ENCODE results near the gene PPP1R12A.

PPP1R12A gene

DNA sequence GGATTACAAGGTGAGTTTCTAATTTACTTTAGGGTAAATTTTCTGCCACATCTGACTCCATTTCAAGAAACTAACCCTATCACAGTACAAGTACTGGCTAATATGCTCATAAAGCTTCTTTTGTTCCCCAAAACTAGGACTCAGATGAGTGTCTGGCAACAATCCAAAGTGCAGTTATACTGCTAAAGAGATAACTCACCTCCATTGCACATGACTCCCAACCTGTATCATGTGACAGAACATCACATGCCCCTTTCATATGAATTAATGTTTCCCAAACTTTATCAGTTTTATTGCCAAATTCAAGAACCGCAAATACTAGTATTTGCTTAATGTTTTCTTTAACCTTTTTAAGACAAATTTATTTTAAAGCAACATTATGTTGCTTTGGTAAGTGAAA is 3.9 kb upstream of the PPP1R12A start:
- DNase-seq, result no peak
- intact Hi-C loops (cut with DNase I), result loop anchor here (10.0 kb wide), 2 partner anchors 104 to 246 kb away; no protein-coding TSS in a partner anchor

DNA sequence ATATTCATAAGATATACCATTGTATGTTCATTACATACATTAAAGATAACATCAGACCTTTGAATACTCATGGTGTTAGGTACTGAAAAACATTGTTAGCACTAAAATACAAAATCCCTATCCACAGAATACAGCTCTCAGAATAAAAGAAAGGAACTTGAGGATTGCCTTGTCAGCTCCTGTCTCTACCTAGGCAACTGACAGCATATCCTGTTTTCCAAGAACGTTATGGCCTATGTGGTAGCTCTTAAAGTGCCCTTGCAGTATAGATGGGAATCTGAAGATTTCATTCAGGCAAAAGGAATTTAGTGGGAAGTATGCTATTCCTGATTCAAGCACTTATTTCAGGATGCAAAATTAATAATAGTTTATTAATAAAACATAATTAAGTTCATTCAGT is 1.8 kb upstream of the PPP1R12A start:
- DNase-seq, result no peak
- intact Hi-C loops (cut with DNase I), result loop anchor here (10.0 kb wide), 2 partner anchors 102 to 248 kb away; no protein-coding TSS in a partner anchor

DNA sequence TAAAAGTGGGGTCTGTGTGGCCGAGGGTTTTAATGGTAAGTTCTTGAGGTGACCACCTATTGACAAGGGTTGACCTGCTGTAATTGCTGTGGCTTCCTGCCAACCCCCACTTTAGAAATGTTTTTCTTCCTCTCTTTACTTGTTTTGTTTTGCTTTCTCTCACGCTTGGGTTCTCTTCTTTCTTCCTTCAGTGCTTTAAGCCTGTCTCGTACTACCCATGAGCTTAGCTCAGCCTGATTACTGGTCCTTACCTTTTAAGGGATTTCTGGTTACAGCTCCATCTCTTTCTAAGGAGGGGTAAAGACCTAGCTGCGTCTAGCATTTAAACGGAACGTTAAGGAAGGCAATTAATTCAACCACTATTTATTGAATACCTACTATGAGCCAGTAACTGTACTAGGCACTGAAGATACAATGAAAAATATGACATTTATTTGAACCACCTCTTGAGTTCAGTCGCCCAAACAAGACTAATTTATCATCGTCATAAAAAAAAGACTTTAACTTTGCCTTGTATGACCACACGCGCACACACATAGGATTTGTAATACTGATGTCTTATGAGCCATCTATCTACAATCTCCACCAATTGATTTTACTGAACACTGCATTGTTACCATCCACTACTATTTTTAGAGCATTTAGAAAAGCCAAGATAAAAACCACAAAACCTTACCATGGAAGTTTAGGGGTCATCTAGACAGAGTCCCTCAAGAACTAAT is 888 bp upstream of the PPP1R12A start:
- DNase-seq, result no peak
- intact Hi-C loops (cut with DNase I), result loop anchor here (10.0 kb wide), 2 partner anchors 101 to 249 kb away; no protein-coding TSS in a partner anchor

DNA sequence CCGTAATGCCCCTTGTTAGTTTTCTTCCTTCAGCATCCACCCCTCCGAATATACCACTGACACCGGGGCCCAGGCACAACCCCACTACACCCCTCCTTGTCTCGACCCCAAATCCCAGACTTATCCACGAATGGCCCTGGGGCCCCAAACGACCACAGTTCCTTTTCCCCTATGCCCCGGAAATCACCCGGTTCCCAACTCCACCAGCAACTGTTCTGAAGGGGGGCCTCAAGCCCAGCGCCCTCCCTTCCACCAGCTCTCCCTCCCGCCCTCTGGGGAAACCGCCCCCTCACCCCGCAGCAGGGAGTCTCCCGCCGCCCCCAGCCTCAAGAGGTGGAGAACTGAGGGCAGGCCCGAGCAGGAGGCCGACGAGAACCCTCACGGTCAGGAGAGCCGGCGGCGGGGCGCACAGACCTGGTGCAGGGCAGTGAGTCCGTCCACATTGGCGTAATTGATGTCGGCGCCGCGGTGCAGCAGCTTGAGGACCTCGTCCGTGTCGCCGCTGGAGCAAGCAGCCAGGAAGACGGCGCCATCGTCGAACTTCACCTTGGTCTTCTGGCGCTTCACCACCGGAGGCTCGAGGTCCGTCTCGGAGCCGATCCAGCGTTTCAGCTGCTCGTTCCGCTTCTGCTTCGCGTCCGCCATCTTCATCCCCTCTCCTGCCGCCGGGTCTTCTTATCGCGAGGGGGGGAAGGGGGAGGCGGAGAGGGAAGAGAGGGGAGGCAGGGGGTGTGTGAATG is 446 bp downstream of the PPP1R12A start:
- DNase-seq, result peak; percentile 26 to 90 (median 46)
- intact Hi-C loops (cut with DNase I), result loop anchor here (10.0 kb wide), 2 partner anchors 100 to 250 kb away; no protein-coding TSS in a partner anchor

DNA sequence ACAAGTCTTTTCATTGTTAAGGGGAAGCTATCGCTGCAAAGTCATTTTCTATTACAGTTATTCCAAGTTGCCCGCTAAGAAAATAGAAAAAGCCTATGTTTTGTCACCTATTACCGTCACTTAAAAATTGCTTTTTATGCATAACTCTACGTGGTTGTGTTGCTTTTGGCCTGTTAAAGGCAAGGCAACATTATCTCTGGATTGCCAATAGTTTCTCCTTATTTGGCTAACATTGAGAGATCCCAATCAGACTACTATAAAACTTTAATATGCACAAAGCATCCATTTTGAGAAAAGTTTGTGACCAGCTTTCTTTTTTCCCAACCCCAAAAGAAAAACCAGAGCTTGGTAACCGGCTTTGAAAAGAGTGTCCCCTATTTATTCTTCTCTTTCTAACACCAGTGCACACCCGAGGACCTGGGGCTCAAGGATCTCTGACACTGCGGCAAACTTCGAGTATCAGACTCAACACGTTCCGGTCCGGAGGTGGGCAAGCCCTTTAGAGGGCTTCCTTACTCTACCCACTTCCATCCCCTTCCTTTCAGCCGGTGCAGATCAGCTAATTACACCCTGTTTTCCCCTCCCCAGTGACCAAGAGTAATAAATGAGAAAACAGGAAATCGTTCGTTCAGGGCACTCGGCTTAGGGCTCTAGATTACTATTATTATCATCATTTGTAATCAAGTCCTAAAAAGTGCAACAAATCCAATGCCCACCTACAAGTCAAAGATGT is 1.2 kb downstream of the PPP1R12A start:
- DNase-seq, result no peak
- intact Hi-C loops (cut with DNase I), result loop anchor here (10.0 kb wide), 2 partner anchors 99 to 251 kb away; no protein-coding TSS in a partner anchor

DNA sequence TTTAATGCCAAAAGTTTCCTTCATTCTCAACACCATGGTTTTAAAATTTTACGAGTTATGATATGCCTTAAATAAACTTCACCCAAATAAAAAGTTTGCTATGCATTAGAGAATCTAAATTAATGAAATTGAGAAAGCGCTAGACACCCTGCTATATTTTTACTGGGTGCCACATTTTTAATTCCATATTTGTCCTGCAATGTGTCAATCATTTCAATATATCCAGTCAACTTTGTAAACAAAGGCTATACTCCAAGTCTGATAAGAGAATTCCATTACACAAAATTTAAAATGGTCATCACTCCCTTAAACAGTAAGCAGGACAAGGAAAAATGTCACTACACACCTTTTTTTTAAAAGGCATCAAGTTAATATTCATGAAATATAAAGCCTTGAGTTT is 1.9 kb downstream of the PPP1R12A start:
- intact Hi-C loops (cut with DNase I), result loop anchor here (10.0 kb wide), 2 partner anchors 98 to 252 kb away; no protein-coding TSS in a partner anchor
- DNase-seq, result no peak

DNA sequence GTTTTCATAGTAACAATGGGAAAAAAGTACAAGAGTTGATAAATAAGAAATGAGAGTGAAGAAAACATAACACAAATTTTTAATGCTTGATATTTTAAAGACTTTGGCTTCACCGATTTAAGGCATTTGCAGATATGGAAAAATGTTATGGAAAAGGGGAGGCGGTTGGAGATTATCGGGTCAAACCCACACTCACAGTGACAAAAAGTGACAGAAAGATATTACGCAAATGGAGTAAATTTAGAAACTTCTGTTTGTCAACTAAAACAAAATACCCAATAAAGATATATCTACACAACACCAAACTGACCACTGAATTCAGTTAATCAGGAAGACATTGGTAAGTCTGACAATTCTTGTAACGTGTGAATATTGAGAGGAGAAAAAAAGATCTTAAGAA is 2.5 kb downstream of the PPP1R12A start:
- intact Hi-C loops (cut with DNase I), result loop anchor here (10.0 kb wide), 2 partner anchors 98 to 252 kb away; no protein-coding TSS in a partner anchor
- DNase-seq, result no peak

DNA sequence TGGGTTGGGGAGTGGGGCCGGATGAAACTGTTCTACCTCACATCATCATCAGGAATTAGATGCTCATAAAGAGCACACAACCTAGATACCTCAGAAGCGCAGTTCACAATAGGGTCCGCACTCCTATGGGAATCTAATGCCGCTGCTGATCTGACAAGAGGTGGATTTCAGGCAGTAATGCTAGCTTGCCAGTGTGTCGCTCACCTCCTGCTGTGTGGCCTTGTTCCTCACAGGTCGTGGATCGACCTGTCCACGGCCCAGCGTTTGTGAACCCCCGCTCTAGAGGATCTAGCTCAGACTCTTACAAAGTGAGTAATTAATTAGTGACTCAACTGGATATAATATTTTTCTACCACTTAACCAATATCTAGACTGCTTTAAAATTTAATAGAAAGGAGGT is 5.8 kb downstream of the PPP1R12A start:
- intact Hi-C loops (cut with DNase I), result no loop called here

DNA sequence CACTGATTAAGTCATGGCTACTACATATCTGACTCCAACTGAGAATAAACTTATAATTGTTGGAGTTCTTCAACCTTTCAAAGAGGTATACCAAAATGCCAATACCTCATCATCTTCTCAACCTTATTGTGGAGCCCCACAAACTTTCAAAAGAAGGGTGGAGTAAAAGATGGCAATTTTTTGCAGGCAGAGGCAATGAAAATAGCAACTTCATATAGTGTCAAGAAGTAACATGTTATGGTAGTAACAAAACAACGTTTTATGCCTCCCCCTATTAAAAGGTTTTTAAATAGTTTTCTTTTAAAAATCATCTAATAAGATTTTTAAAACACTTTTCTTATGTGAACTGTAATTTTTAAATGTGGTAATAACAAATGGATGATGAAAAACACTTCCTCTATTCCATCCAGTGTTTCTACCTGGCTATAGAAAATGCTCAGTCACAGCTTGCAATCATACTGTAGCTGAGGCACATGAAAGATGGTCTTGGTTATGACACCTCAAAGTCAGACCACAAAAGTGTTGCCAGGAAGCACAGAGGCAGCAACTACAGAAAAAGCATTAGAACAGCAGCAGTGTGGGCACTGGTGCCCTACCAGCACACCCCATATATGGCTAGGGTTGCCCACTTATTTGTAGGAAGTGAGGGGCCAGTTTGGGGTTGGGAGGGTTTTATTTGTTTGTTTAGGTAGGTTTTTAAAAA is 7.0 kb downstream of the PPP1R12A start:
- intact Hi-C loops (cut with DNase I), result no loop called here
- no peak for DNase-seq

More for the DNA sequence above, 5.8 kb downstream of the PPP1R12A start:
- DNase-seq, result peak in 1 of 10 donors; percentile 64

DNA sequence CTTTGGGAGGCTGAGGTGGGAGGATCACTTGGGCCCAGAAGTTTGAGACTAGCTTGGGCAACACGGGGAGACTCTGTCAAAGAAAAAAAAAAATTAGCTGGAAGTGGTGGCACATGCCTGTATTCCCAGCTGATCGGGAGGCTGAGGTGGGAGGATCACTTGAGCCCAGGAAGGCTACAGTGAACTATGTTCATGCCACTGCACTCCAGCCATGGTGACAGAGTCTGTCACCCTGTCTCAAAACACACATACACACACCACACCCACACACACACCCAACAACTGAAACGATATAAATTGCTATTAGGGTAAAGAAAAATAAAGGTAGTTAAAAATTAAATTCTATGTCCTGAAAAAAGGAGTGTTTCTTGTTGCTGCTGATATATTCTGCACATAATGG is 7.9 kb downstream of the PPP1R12A start:
- intact Hi-C loops (cut with DNase I), result no loop called here
- DNase-seq, result no peak

DNA sequence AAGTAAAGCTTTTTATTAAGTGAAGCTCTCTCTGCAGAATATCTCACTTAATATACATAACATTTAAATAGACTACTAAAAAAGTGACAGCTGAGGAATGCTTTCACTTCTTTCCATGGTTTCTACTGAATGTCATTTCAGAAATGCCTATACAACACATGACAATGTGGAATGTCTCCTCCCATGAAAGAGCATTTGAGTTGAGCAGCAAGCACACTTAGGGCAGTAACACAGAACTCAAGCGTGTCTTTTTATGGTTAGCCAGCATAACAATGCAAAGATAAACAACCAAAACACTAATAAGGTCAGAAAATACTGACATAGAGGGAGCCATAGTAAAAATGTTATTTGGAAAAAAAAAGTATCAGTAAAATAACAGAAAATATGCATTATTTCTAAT is 9.4 kb downstream of the PPP1R12A start:
- no peak for DNase-seq
- intact Hi-C loops (cut with DNase I), result no loop called here

DNA sequence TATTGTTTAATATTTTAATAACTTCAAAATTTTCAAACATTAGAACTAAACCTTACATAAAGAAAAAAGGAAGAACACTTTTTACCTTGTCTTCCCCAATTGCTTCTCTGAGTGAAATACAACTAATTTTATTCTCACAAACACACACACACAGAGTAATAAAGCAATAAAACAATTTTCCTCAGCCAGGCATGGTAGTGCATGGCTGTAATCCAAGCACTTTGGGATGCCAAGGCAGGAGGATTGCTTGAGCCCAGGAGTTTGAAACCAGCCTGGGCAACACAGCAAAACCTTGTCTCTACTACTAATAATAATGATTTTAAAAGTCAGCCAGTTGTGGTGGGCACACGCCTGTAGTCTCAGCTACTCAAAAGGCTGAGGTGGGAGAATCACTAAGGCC is 13.1 kb downstream of the PPP1R12A start:
- no peak for DNase-seq
- intact Hi-C loops (cut with DNase I), result no loop called here

DNA sequence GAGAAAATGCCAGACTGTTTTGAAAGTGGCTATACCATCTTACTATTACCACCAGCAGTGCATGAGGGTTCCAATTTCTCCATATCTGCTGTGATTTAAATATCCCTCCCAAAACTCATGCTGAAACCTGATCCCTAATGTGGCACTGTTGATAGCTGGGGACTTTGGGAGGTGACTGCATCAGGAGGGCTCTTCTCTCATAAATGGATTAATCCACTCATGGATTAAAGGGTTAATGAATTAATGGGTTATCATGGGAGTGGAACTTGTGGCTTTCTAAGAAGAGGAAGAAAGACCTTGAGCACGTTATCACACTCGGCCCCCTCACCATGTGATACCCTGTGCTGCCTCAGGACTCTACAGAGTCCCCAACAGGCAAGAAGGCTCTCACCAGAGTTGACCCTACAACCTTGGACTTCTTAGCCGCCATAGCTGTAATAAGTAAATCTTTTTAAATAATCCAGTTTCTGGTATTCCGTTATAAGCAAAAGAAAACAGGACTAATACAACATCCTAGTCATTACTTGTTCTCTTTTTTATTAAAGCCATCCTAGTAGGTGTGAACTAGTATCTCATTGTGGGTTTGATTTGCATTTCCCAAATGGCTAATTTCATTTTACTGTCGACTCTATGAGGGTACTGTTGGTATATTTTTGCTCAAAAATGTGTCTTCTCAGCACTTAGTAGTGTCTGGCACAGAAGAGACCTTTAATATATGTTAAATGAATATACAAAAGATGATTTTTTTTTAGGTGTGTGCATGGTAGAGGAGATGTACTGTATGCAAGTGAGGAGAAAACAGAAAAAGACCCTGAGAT is 14.3 kb downstream of the PPP1R12A start:
- intact Hi-C loops (cut with DNase I), result no loop called here
- no peak for DNase-seq

DNA sequence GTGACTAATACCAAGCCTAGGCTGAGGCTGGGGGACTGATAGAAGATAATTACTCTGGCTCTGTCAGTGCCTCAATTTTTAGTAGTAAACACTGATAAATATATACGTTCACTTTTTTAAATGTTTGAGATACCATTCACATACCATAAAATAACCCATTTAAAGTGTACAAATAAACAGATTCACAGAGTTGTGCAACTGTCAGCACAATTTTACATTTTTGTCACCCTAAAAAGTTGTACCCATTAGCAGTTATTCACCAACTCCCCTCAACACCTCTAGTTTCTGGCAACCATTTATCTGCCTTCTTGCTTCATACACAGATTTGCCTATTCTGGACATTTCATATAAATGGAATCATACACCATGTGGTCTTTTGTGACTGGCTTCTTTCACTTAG is 15.1 kb downstream of the PPP1R12A start:
- intact Hi-C loops (cut with DNase I), result no loop called here
- no peak for DNase-seq

DNA sequence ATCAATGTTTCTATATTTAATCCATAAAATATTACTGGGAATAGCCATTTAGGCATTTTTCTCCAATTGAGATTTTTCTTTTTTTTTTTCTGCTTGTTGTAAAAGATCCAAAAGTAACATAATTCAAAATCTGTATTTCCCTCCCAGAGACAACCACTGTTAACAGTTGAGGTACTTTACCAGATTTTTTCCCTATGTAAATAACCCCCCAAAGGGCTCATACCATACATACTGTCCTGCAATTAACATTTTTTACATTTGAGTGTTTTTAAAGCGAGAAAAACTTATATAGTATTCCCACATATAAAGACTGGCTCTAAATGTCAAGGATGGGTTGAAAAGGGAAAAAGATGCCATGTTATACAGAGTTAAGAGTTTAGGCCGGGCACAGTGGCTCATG is 18.1 kb downstream of the PPP1R12A start:
- intact Hi-C loops (cut with DNase I), result no loop called here
- no peak for DNase-seq

DNA sequence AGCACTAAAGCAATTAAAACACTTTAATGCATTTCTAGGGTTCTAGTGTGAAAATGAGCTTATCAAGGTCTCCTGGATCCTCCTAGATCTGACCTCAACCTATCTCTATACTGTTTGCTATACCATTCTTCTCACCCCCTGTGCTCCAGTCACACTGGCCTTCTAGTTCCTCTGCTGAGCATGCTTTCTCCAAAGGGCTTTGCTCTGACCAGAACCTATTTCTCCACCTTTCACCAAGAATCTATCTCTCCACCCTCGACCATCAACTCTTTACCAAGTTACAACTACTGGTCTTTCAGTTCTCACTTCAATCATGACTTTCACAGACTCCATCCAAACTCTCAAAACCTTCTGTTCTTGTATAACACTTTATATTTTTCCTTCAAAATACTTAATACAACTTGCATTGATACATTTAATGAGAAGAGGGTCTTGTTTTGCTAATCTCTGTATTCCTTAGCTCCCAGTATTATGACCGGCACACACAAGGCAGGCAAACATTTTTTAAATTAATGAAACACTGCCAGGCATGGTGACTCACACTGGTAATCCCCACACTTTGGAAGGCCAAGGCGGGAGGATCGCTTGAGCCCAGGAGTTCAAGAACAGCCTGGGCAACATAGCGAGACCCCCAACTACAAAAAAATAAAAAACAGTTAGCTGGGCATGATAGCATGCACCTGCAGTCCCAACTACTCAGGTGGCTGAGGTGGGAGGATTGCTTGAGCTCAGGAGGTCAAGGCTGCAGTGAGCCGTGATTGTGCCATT is 22.8 kb downstream of the PPP1R12A start:
- intact Hi-C loops (cut with DNase I), result no loop called here
- DNase-seq, result no peak

DNA sequence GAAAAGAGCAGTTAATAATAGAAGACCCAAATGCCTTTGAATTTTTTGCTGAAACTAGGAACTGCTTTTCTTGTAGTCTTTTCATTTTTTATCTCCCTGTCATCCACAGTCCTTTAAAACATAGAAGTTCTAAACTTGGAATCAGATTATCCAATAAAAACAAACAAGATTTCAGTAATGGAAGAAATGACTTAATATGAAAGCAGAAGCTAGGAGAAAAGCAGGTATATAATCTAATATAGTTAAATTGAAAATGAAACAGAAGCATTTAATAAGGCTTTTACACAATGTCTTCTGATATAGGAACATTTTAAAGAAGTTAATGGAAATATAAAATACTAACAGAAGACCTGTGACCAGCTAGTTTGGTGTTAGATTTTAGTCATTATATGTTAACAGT is 26.5 kb downstream of the PPP1R12A start:
- no peak for DNase-seq
- intact Hi-C loops (cut with DNase I), result no loop called here

DNA sequence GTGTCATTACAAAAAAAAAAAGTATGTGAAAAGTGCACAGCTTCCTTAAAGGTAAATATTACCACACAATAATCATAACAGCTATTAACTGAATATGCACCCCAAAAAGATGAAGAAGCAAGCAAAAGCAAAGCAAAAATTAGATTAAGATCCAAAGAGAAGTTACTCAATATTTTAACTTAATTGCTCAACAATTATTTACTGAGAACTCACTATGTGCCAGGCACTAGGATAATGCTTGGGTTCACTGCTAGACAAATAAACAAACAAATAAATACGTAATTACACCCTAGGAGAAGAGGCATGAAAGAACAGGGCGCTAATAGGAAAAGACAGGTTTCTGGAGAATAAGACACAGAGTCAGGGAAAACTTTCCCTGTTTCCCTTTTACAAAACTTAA is 33.4 kb downstream of the PPP1R12A start:
- intact Hi-C loops (cut with DNase I), result no loop called here
- no peak for DNase-seq

DNA sequence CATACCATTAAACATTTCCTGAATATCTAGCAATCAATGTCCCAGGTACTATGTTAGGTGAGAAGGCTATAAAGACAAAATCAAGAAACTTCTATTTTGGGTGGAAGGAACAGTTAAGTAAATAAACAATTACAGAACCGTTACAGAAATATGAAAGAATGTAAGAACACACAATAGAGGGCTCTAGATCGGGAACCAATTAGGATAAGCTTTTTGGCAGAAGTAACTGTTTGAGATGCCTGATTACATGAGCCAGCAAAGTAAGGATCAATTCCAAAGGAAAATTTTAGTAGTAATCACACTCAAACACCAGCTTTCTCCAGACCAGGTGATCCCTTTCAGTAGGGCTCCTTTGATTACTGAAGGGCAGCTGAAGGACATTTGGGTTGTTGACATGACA is 33.9 kb downstream of the PPP1R12A start:
- no peak for DNase-seq
- intact Hi-C loops (cut with DNase I), result no loop called here
